Measurements from ENCODE around the gene AHSG.

AHSG gene

DNA sequence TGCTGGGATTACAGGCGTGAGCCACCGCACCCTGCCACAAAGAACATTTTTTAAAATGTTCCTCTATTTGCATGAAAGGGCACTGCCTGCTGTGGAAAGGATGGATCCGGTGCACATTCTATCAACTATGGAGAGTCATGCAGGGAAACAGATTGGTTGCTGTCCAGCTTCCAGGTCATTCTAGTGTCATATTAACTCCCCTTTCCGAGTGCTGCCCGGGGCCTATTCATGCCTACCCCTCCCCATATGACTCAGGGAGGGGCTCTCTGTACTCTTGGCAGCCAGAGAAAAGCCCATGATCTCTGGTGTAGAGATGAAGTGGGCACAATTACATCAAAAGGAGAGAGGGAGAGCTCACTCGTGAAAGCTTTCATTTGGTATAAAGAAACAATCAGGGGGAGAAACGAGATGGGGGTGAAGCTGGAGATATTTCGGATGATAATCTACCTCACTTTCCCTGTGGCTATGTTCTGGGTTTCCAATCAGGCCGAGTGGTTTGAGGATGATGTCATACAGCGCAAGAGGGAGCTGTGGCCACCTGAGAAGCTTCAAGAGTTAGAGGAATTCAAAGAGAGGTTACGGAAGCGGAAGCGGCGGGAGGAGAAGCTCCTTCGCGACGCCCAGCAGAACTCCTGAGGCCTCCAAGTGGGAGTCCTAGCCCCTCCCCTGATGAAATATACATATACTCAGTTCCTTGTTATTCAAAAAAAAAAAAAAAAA lies 16.1 kb upstream of the AHSG start:
- DNase-seq: no peak
- Histone ChIP-seq H3K27ac (no peak overlapping the region), H3K9me3 (ENCODE audit: severe bottlenecking) (no peaks in the 10 kb centered on the region), H3K36me3 (no peaks in the 10 kb centered on the region), H3K4me3 (ENCODE audit: low read depth, low read length) (no peak overlapping the region), H3K27me3 (ENCODE audit: insufficient read depth, low read depth, severe bottlenecking) (no peaks in the 10 kb centered on the region)
- TF ChIP-seq, protein P1, sequence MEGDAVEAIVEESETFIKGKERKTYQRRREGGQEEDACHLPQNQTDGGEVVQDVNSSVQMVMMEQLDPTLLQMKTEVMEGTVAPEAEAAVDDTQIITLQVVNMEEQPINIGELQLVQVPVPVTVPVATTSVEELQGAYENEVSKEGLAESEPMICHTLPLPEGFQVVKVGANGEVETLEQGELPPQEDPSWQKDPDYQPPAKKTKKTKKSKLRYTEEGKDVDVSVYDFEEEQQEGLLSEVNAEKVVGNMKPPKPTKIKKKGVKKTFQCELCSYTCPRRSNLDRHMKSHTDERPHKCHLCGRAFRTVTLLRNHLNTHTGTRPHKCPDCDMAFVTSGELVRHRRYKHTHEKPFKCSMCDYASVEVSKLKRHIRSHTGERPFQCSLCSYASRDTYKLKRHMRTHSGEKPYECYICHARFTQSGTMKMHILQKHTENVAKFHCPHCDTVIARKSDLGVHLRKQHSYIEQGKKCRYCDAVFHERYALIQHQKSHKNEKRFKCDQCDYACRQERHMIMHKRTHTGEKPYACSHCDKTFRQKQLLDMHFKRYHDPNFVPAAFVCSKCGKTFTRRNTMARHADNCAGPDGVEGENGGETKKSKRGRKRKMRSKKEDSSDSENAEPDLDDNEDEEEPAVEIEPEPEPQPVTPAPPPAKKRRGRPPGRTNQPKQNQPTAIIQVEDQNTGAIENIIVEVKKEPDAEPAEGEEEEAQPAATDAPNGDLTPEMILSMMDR (IDR thresholded peaks at IDR 0.05; ENCODE audit: low read depth, low read length): no peak

DNA sequence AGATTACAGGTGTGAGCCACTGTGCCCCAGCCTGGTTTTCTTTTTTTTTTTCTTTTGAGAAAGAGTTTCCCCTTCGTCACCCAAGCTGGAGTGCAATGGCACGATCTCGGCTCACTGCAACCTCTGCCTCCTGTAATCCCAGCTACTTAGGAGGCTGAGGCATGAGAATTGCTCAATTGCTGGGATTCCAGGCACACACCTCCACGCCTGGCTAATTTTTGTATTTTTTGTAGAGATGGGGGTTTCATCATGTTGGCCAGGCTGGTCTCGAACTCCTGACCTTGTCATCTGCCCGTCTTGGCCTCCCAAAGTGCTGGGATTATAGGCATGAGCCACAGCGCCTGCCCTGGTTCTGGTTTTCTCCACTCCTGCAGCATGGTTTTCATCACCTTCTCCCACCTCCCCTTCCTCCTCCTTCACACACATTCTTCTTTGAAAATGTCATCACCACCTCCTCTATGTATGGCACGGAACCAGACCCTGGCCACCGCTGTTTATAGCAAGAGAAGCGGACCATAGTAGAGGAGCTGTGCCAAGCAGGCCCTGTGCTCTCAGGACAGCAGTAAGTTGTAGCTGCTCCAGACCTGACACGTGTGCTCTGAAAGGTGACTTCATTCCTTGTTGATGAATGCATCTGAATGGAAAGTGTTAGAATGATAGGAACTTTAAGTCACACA lies 14.6 kb upstream of the AHSG start:
- no peak for DNase-seq

GRCh38 chr3:186598794-186599141 lies 14.1 kb upstream of the AHSG start:
- Histone ChIP-seq H3K27ac (no peak overlapping the region), H3K36me3 (no peaks in the 10 kb centered on the region), H3K4me3 (ENCODE audit: low read depth, low read length) (no peak overlapping the region), H3K27me3 (ENCODE audit: insufficient read depth, low read depth, severe bottlenecking) (no peaks in the 10 kb centered on the region), H3K9me3 (ENCODE audit: severe bottlenecking) (no peaks in the 10 kb centered on the region)
- TF ChIP-seq, protein P1 (IDR thresholded peaks at IDR 0.05; ENCODE audit: low read depth, low read length): no peak
- no peak for DNase-seq

More for the DNA sequence above, 14.6 kb upstream of the AHSG start:
- H3K27me3 ChIP-seq (ENCODE audit: insufficient read depth, low read depth, severe bottlenecking): no peaks in the 10 kb centered on the region
- H3K9me3 ChIP-seq (ENCODE audit: severe bottlenecking): no peaks in the 10 kb centered on the region
- H3K27ac ChIP-seq: no peak overlapping the region
- no peak overlapping the region for H3K4me3 ChIP-seq (ENCODE audit: low read depth, low read length)
- TF ChIP-seq, protein P1 (IDR thresholded peaks at IDR 0.05; ENCODE audit: low read depth, low read length): no peak
- H3K36me3 ChIP-seq: no peaks in the 10 kb centered on the region

DNA sequence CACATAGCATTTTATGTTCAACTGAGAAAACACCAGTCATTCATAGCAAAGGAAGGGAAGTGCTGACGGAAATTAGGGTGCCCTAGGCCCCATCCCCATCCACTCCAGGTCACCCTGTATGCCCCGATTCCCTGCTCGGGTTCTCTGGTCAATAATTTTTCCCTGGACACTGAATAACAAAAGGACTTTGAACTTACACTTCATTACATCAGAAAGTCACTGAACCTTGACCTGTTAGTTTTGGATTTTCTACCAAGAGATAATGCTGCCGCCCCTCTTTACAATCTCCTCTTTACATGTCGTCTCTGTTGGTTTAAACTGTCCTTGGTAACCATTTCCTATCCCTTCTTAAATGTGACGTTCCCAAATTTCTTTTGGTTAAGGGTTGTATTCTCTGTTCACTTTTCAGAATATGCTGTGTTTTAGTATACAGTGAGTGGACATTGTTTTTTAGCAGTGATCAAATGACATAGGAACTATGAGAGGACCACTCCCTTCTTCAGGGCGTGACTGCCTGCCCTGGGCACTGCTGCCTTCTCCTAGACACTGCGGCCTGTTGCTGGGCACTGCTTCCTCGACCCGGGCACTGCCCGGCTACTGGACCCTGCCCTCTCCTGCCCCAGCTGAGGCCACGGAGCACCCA lies 13.6 kb upstream of the AHSG start:
- TF ChIP-seq, protein P1 (IDR thresholded peaks at IDR 0.05; ENCODE audit: low read depth, low read length): no peak
- Histone ChIP-seq H3K9me3 (ENCODE audit: severe bottlenecking) (no peaks in the 10 kb centered on the region), H3K27me3 (ENCODE audit: insufficient read depth, low read depth, severe bottlenecking) (no peaks in the 10 kb centered on the region), H3K27ac (no peak overlapping the region), H3K36me3 (no peaks in the 10 kb centered on the region), H3K4me3 (ENCODE audit: low read depth, low read length) (no peak overlapping the region)
- DNase-seq: no peak

DNA sequence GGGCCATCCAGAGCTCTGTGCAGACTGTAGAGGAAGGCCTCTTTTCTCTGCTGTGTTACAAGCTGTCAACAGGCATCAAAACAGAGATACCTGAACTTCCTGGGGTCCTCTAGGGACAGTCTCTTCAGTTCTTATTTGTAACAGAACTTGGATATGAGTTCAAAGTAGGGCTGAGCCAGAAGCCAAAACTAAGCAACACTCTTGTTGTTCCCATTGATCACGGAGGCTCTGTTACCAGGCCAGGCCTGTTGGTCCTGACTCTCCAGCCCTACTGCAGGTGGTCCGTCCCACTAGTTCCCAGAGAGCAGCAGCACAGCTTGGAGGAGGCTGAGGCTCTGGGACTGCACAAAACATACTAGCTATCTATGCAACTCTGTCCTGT lies 13.1 kb upstream of the AHSG start:
- Histone ChIP-seq H3K9me3 (ENCODE audit: severe bottlenecking) (no peaks in the 10 kb centered on the region), H3K4me3 (ENCODE audit: low read depth, low read length) (no peak overlapping the region), H3K27me3 (ENCODE audit: insufficient read depth, low read depth, severe bottlenecking) (no peaks in the 10 kb centered on the region), H3K27ac (no peak overlapping the region), H3K36me3 (no peaks in the 10 kb centered on the region)
- TF ChIP-seq, protein P1 (IDR thresholded peaks at IDR 0.05; ENCODE audit: low read depth, low read length): no peak
- no peak for DNase-seq
